Panc1 (cell line): ENCODE results near the gene KCTD1. TPM values are rescaled to one million over a fixed set of nuclear protein-coding genes. Genes with fewer than 3 reads are reported as not detected.

ENCODE experiments used
- ATAC-seq: fragments of 200-7000 bp; cut with Tn5 transposase; 2 replicates; pipeline ENCODE4 v1.9.1; 2020; ENCODE audit warnings: mild to moderate bottlenecking, moderate library complexity
- BruUV-seq: library from RNA; stranded (reverse); fragments of 400-500 nt; replicated peaks from 2 replicates; lab custom pipeline; 2021; lab: Mats Ljungman, UMichigan
- CTCF ChIA-PET: fragments of 300-600 bp; sonication (Branson Sonifier 250); formaldehyde crosslinking; loops from one replicate; lab custom pipeline; 2022; ENCODE audit warnings: antibody characterized with exemption; lab: Charles Lee
- POLR2A ChIA-PET: fragments of 300-600 bp; sonication (Branson Sonifier 250); formaldehyde crosslinking; loops from one replicate; lab custom pipeline; 2022; ENCODE audit warnings: antibody characterized with exemption; lab: Charles Lee
- DNase-seq: peaks from one replicate; pipeline ENCODE4 v3.0.0-alpha.2; 2010; ENCODE audit warnings: low read depth, low spot score
- H3K27ac ChIP-seq: 2 replicates; pipeline ENCODE4 v1.5.1; 2011; ENCODE audit warnings: mild to moderate bottlenecking, low read length, inconsistent platforms
- H3K27me3 ChIP-seq: fragments of 200-500 bp; sonication (Bioruptor generic); 2 replicates; pipeline ENCODE4 v1.6.0; 2014; ENCODE audit warnings: low read length, inconsistent platforms; ENCODE audit not compliant: control insufficient read depth, insufficient read depth
- H3K36me3 ChIP-seq: fragments of 200-500 bp; sonication (Bioruptor generic); 2 replicates; pipeline ENCODE4 v1.5.1; 2014; ENCODE audit warnings: inconsistent platforms, mild to moderate bottlenecking, low read length, moderate library complexity; ENCODE audit not compliant: control insufficient read depth, insufficient read depth
- H3K4me1 ChIP-seq: 2 replicates; pipeline ENCODE4 v1.5.1; 2011; ENCODE audit warnings: inconsistent platforms, mild to moderate bottlenecking, low read length, moderate library complexity; ENCODE audit not compliant: control insufficient read depth, insufficient read depth
- H3K4me3 ChIP-seq, 2 experiments: 2 replicates each; pipeline ENCODE4 v1.5.1; 2011 to 2012; ENCODE audit warnings: low read depth in 2 of 2, low read length in 2 of 2, mild to moderate bottlenecking in 2 of 2, inconsistent platforms in 1 of 2, moderate library complexity in 1 of 2
- H3K9me3 ChIP-seq: fragments of 200-500 bp; sonication (Bioruptor generic); 2 replicates; pipeline ENCODE4 v1.5.1; 2014; ENCODE audit warnings: low read depth, mild to moderate bottlenecking, inconsistent platforms, low read length, moderate library complexity; ENCODE audit not compliant: control insufficient read depth, insufficient read depth
- POLR2AphosphoS5 ChIP-seq: IDR thresholded peaks from 2 replicates; pipeline ENCODE4 v1.6.1; 2012; ENCODE audit warnings: mild to moderate bottlenecking, low read depth, low read length, moderate library complexity
- SIN3A ChIP-seq: IDR thresholded peaks from 2 replicates; pipeline ENCODE4 v1.6.1; 2012; ENCODE audit warnings: low read depth, mild to moderate bottlenecking, low read length, moderate library complexity, borderline replicate concordance; ENCODE audit not compliant: insufficient read depth
- TCF7L2 ChIP-seq: IDR thresholded peaks from 2 replicates; pipeline ENCODE4 v1.6.1; 2011; ENCODE audit warnings: mild to moderate bottlenecking, low read depth, low read length, inconsistent platforms
- in situ Hi-C: cut with HindIII; loops from 2 replicates; pipeline ENCODE4 v1.10.0; 2016; ENCODE audit warnings: low sequenced_read_pairs, low pct_unique_long_range_greater_than_20kb
- intact Hi-C: fragments of 100-400 bp; cut with micrococcal nuclease; formaldehyde crosslinking; loops from one replicate; pipeline ENCODE4 v1.10.0; 2022; ENCODE audit not compliant: unreplicated experiment
- total RNA-seq: library from RNA; stranded (reverse); gene quantifications from one replicate; pipeline ENCODE4 v1.2.1, GENCODE V29; 2021; ENCODE audit not compliant: unreplicated experiment
- TF ChIP-seq, protein P1 (sequence below): fragments of 450-650 bp; IDR thresholded peaks from 2 replicates; pipeline ENCODE4 v1.5.1; 2017; ENCODE audit warnings: mild to moderate bottlenecking
- TF ChIP-seq, protein P2 (sequence below), 2 experiments: IDR thresholded peaks; 2 replicates each; pipeline ENCODE4 v1.6.1; 2011 to 2012; ENCODE audit warnings: low read depth in 2 of 2, control low read depth in 1 of 2, low read length in 1 of 2, mild to moderate bottlenecking in 1 of 2, moderate library complexity in 1 of 2; ENCODE audit not compliant: insufficient read depth in 1 of 2

Gene KCTD1
- total RNA-seq, 1 experiment from 2014 or later = 34.4 TPM

DNA sequence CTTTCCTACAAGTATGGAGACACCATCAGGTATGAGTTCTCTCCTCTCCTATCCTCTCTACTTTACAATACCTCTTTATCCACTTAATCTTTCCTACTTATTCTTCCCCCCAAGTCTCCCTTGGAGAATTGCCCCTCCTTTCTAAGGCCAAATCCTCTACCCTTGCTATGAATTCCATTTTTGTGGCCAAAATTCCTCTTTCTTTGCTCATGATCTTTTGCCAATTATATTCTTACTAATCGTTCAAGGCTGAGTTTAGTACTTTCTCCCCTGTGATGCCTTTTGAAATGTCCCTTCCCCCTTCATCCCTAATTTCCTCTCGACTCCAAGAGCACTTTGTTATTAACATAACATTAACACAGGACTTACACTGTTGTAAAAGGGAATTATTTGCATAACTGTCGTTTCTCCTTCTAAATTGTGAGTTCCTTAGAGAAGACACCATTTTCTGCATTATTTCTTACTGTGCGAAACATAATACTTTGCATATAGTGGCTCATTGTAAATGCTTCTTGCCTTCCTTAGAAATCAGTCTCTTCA, 133.4 kb downstream of the KCTD1 start:
- DNase-seq (no peak), ATAC-seq (no peak)
- ChIA-PET CTCF (no interaction called here), POLR2A (no interaction called here)
- Histone ChIP-seq H3K36me3 (no peaks in the 10 kb centered on the region), H3K27me3 (no peaks in the 10 kb centered on the region), H3K9me3 (0 out of 2 replicates have a peak, but pooled peaks cover 4% of the 10 kb centered on the region), H3K4me1 (no peaks in the 10 kb centered on the region), H3K27ac (no peak overlapping the region), H3K4me3 (no peak overlapping the region)
- BruUV-seq = no TSS peak
- intact Hi-C loops (no loop called here), in situ Hi-C loops (no loop called here)
- TF ChIP-seq, protein P1, sequence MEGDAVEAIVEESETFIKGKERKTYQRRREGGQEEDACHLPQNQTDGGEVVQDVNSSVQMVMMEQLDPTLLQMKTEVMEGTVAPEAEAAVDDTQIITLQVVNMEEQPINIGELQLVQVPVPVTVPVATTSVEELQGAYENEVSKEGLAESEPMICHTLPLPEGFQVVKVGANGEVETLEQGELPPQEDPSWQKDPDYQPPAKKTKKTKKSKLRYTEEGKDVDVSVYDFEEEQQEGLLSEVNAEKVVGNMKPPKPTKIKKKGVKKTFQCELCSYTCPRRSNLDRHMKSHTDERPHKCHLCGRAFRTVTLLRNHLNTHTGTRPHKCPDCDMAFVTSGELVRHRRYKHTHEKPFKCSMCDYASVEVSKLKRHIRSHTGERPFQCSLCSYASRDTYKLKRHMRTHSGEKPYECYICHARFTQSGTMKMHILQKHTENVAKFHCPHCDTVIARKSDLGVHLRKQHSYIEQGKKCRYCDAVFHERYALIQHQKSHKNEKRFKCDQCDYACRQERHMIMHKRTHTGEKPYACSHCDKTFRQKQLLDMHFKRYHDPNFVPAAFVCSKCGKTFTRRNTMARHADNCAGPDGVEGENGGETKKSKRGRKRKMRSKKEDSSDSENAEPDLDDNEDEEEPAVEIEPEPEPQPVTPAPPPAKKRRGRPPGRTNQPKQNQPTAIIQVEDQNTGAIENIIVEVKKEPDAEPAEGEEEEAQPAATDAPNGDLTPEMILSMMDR = no peak
- TF ChIP-seq, protein P2, sequence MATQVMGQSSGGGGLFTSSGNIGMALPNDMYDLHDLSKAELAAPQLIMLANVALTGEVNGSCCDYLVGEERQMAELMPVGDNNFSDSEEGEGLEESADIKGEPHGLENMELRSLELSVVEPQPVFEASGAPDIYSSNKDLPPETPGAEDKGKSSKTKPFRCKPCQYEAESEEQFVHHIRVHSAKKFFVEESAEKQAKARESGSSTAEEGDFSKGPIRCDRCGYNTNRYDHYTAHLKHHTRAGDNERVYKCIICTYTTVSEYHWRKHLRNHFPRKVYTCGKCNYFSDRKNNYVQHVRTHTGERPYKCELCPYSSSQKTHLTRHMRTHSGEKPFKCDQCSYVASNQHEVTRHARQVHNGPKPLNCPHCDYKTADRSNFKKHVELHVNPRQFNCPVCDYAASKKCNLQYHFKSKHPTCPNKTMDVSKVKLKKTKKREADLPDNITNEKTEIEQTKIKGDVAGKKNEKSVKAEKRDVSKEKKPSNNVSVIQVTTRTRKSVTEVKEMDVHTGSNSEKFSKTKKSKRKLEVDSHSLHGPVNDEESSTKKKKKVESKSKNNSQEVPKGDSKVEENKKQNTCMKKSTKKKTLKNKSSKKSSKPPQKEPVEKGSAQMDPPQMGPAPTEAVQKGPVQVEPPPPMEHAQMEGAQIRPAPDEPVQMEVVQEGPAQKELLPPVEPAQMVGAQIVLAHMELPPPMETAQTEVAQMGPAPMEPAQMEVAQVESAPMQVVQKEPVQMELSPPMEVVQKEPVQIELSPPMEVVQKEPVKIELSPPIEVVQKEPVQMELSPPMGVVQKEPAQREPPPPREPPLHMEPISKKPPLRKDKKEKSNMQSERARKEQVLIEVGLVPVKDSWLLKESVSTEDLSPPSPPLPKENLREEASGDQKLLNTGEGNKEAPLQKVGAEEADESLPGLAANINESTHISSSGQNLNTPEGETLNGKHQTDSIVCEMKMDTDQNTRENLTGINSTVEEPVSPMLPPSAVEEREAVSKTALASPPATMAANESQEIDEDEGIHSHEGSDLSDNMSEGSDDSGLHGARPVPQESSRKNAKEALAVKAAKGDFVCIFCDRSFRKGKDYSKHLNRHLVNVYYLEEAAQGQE (IDR thresholded peaks at IDR 0.05; ENCODE audit: insufficient read depth in 1 of 2, low read depth in 2 of 2, low read length in 1 of 2) = no peak
- no peak for TF ChIP-seq TCF7L2
- TF ChIP-seq SIN3A = no peak
- TF ChIP-seq POLR2AphosphoS5 = no peak

DNA sequence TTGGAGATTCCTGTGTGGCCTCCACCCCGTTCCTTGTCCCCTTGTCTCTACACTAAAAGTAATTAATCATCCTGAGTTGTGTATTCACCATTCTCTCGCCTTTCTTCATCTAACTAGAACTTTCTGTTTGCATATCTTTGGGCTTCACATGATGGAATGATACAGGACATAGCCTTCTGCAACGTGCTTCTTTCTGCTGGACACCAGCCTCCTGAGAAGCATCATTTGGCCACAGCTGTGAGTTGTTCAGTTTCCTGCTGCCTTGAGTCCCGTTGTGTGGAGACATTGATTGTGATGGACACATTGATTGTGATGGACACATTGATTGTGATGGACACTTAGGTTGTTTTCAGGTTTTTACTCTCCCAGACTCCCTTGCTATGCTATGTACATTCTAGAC, 139.3 kb downstream of the KCTD1 start:
- intact Hi-C loops = no loop called here
- H3K9me3 ChIP-seq = 0 out of 2 replicates have a peak, but pooled peaks cover 4% of the 10 kb centered on the region
- DNase-seq = no peak
- H3K27ac ChIP-seq = no peak overlapping the region
- no peaks in the 10 kb centered on the region for H3K36me3 ChIP-seq
- ATAC-seq = no peak
- no peak overlapping the region for H3K4me3 ChIP-seq
- TF ChIP-seq TCF7L2 (no peak), POLR2AphosphoS5 (no peak), SIN3A (no peak)
- TF ChIP-seq, protein P1 = no peak
- TF ChIP-seq, protein P2 (IDR thresholded peaks at IDR 0.05; ENCODE audit: insufficient read depth in 1 of 2, low read depth in 2 of 2, low read length in 1 of 2) = no peak
- POLR2A ChIA-PET = no interaction called here
- BruUV-seq = no TSS peak
- CTCF ChIA-PET = interaction anchor here (1.2 kb wide), 1 partner anchor 26 kb away, joined by 4 read pairs; no protein-coding TSS in a partner anchor
- no peaks in the 10 kb centered on the region for H3K27me3 ChIP-seq
- in situ Hi-C loops = no loop called here
- no peaks in the 10 kb centered on the region for H3K4me1 ChIP-seq
